HG03432 (cell line): ENCODE data around the gene HNRNPAB.

Source experiments
- ATAC-seq: cut with Tn5 transposase; IDR thresholded peaks from one replicate; pipeline ENCODE4 v1.9.1; 2021; ENCODE audit warnings: mild to moderate bottlenecking, moderate library complexity; ENCODE audit not compliant: unreplicated experiment

Gene HNRNPAB

DNA sequence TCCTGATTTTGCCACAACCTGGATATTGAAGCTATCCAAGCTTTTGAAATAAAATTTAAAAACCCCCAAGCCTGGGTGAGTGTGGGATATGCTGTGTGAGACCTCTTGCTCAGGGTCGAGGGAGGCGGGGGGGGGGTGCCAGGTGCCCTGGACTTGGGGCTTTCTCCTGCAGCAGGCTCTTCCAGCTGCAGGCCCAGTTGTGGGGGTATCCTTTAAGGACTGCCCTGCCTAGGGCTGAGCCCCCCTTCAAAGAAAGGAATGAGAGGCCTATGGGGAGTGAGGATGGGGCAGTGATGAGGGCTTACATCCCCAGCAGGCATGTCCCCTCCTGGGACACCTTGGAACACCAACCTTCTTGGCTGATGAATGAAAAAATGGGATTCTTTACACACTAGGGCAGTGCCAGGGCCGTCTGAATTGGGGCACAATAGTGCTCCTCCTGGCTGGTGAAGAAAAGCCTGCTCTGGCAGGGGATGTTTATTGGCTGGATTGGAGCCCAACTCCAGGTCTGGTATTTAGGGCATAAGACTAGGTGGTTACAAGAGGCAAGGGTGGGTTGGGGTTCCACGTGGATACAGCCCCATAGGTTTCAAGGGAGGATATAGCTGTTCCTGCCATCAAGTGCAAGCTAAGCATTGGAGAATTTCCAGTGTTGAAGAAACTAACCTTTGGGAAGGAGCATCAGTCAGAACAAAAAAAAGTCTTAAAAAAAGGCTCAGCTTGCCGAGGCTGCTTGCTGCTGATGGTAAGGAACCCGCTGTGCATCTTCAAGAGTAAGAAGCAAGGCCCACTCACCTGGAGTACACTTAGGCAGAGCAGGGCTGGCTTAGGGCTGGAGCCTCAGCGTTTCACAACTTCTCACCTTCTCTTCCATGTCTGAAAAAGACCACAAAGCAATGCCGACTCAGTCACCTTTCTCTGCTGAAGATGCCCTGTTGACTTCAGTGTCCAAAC is 7.0 kb downstream of the HNRNPAB start:
- ATAC-seq = no peak

DNA sequence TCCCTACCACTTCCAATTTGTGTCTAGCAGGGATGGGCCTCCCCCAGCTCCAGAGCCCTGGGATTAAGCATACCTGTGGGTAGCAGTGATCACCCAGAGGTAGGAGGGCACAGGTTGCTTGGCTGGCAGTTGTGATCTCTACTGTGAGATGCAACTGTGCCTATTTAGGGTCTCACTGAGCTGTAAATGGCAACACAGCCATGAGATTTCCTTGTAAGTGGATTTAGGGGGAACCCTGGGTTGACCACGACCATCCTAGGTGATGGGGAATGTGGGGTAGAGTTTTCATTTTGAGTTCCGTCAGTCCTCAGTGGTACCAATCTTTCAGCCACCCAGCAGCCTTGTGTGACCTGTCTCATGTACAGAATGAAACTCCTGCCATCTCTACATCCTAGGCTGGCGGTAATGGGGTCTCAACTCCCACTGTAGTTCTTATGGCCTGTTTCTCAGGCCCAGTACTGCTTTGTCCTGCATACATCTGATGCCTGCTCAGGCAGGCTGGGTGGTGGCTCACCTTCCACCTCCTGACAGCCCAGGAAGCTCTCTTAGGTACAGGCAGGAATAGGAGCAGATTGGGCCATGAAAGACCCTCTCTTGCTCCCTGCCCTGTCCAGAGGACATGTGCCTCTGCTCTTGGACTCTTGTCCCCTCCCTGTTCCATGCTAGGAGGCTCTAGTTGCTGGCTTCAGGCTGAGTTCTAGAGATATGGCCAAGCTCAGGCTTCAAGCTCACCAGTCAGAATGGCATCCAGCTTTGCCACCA is 8.1 kb downstream of the HNRNPAB start:
- ATAC-seq = no peak

DNA sequence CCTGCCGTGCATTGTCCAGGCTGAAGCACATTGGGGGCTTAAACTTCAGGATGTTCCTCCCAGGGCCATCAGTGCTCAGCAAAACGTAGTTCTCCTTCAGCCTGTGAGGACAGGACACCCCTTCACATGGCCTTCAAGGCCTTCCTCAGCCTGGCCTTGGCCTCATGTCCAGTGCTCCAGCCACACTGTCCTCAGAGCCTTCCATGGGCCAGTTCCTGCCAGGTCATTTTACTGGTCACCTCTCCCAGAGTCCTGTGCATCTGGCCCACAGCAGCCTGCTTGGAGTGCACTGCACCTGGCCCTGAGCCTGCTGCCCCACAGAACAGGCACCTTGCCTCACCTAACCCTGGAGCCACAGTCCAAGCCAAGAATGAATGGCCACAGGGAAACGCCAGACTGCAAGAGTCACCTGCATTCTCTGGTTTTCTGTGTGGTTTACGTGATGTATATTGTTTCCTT is 8.7 kb downstream of the HNRNPAB start:
- no peak for ATAC-seq

DNA sequence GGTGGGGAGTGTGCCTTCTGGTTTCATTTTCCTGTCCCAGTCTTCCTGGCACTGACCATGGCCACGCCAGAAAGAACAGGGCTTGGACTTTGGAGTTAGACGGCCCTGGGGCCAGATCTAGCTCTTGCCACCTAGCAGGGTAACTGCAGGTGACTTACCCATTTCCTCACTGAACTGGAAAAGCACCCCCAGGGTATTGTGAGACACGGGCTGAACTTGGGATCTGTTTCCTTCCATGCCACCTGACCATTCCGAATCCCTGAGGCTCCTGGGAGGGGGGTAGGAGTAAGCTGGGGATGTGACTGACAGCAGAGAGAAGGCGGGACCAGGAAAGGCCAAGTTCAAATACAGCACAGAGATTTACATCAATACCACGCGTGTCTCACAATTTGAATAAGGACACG is 9.4 kb downstream of the HNRNPAB start:
- ATAC-seq = no peak

DNA sequence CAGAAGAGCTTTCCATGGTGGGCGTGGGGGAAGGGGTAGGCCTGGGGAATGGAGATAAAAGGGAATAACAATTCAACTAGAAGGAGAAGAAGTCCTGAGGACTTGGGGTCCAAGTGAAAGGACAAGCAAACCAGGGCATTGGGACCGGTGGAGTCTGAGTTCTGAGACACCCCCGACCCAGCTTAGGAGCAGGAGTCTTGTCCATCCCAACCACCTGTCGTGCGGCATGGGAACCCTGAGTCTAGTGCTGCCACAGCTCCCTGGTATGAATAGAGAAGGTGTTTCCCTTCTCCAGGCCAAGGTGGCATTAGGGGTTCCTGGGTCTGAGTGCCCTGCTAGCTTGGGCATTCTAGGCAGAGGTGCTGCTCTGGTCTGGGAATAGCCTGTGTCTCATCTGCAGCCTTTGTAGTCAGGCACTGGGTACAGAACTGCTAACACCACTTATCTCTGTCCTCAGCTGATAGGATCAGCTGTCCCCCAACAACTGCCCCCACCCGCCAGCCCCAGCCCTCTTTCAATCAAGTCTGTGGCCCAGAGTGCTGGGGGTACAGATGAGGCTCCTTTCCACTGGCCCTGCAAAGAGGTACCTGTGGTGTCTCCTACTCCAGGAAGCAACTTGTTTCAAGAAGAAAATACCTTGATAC is 9.9 kb downstream of the HNRNPAB start:
- ATAC-seq = no peak

DNA sequence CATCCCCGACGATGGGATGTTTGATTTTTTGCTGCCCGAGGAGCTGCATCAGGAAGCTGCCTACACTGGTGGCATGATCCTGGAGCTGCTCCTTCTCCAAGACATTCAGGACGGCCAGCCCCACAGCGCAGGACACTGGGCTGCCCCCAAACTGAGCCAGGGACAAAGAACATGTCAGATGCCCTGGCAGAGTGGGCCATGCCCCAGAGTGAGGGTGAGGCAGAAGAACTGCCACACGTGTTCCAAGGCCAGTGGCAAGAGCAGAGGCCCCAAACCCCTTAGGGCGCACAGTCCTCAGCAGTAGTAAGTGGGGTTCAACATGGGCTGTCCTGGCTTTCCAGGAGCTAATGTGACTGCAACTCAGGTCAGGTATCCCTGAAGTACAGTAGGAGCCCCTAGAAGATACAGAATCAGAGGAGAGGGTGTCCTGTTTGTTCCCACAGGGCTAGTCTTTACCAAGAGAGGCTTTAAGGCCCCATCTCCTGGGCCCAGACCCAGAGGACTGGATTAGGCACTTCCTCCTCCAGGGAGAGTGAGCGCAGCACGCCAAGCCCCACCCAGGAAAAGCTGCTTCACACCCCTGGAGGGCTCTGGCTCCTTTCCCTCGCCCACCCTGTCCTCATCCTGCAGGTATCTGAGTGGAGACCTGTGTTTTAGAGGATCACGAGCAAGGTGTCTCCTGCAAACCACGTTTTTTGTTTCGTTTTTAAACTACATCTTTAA is 11.1 kb downstream of the HNRNPAB start:
- ATAC-seq = no peak

DNA sequence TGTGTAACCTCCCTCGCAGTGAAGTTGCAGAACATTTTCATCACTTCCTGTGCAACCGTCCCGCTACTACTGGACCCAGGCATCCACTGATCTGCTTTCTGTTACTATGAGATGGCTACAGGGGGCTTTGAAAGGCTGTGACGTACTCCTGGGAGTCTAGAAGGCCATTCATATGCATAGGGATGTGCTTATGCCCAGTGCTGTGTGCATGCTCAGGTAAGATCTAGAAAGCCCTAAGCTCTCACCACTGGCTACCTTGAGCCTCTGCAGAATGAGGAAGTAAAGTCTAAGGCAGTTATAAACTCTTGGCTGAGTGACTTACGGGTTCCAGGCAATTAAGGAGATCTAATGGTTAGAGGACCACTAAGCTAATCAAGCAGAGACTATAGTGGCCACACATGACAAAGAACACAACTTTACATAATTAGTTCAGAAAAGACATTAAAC is 11.8 kb downstream of the HNRNPAB start:
- ATAC-seq = no peak

DNA sequence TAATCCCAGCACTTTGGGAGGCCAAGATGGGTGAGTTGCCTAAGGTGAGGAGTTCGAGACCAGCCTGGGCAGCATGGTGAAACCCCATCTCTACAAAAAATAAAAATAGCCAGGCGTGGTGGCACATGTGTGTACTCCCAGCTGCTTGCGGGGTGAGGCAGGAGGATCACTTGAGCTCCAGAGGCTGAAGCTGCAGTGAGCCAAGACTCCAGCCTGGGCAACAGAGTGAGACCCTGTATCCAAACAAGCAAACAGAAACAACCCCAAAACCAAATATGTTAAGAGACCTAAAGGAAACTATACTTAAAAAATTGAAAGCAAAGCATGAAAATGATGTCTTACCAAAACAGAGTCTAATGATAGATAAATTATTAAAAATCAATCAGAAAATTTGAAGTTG is 12.4 kb downstream of the HNRNPAB start:
- ATAC-seq = no peak

DNA sequence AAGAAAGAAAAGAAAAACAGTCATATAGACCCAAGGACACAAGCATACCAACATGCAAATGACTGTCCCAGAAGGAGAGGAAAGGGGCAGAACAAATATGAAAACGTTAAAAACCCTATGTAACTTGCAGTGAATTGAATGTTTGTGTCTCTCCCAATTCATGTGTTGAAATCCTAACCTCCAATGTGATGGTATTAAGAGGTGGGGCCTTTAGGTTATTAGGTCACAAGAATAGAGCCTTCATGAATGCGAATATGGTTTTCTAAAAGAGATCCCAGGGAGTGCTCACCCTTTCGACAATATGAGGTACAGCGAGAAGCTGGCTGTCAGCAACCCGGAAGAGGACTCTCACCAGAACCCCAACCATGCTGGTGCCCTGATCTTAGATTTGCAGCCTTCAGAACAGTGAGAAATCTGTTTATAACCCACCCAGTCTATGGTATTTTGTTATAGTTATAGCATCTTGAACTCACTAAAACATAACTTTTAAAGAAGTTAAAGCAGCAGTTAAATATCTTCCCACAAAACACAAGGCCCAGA is 14.0 kb downstream of the HNRNPAB start:
- ATAC-seq = no peak

DNA sequence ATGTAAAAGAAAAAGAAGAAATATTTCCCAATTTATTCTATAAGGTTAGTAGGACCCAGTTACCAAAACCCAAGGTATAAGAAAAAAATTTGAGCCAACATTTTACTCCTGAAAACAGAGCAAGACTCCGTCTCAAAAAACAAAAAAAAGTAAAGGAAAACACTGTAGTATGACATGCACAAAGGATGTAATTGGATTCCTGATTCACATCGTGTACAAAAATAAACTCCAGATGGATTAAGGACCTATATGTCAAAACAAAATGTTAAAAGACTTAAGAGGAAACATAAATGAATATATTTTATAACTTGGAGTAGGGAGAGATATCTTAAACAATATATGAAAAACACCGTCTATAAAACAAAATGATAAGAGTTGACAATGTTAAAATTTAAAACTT is 14.5 kb downstream of the HNRNPAB start:
- no peak for ATAC-seq

DNA sequence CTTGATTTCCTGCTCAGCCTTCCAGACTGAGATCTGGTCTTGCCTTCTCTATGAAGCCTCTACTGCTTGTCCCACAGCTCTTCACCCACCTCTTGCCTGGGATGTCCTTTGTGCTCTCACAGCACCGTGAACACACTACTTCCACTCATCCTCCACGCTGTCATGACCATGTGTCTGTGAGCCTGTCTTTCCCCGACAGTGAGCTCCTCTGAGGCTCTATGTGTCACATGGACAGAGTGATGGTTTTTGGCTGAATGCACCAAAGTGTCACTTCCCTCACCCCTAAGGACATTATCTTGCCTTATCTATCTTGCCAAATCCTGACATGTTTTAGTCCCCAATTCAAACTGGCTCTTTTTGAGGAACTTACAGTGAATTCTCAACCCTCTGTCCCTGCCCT is 16.9 kb downstream of the HNRNPAB start:
- no peak for ATAC-seq

DNA sequence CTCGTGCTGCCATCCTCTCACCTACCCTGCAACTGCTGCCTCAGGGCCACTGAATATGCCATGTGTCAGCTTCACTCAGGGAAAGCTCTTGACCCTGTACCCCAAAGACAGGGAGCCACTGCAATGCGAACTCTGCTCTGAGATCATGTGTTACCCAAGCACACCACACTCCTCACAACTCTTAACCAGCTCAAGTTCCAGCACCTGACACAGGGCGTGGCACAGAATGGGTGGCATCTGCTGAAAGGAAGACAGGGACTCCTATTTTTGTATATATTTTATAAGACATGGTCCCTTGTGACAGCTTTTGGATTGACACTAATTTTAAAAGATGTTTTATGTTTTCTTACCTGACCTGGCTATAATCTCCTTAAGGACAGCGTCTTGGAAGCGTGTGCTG is 17.5 kb downstream of the HNRNPAB start:
- ATAC-seq = no peak

DNA sequence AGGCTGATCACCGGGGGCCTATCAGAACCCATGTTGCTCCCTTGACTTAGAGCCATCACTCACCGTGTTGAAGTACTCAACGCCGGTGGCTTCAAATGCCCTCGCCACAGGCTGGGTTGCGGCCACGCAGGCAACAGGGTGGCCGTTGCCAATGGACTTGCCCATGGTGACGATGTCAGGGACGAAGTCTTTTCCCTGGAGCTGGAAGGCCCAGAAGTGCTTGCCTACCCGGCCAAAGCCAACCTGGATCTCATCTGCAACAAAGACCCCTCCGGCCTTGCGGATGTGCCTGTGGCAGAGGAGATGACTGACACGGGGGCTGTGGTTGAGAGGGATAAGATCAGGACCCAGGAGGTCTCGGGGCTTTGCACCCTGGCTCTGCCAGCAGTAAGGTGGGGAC is 18.0 kb downstream of the HNRNPAB start:
- ATAC-seq = no peak

DNA sequence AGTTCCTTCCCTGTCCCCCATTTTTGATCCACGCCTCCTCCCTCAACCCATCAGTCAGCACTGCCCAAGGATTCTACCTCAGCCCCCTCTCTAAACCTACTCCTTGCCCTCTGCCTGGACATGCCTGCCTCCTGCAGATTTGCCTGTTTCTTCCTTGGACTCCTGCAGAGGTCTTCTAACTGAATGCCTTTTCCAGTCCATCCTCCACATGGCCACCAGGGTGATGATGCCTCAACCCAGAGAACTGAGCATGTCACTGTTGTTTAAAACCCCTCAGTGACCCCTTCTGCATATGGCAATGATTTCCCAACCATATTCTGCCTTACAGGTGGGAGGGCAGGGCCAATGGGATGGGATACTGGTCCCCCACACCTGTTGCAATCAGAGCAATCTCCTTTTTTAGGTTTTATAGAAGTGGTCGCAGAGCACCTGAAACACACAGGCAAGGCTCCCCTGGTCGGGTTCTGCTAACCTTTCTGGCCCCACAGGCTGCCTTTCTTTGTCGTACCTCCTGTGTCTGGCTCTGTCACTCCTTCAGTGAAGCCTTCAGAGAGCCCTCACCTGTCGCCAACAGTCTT is 19.0 kb downstream of the HNRNPAB start:
- ATAC-seq = no peak

DNA sequence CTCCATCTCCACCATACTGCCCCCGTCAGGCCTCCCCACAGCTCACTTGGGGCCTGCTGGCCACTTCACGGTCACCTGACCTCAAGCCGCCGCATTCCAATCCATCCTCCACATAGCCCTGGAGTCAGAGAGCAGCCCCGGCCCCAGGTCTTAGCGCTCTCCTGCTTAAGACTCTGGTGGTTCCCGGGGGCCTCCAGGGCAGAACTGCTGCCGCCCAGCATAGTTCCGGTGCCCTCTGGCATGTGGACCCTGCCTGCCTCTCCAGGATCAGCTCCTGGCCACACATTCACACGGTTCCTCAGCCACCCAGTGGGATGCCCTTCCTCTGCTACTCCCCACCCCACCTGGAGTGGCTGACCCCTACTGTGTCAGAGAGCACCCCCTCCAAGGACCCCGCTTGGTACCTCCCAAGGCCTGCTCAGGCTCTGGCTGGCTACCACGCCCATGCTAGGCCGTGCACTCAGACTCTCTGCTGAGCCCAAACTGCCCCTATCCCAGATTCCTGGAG is 19.5 kb downstream of the HNRNPAB start:
- no peak for ATAC-seq

DNA sequence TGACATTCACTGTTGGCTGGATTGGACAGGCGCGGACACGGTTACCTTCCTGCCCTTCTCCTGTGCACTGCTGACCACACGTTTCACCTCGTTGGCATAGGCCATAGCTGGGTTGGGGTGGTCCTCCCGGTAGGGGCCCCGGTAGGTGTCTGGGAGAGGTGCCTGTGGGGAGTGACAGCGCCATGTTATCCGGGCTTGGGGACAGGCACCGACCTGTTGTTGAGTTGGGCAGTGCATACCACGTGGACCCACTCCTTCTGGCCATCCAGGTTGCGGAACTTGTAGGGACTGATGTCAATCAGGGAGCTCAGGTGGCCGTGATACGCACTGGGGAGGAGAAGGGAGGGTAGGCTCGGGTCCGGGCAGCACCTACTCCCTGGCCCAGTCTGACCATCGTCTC is 20.1 kb downstream of the HNRNPAB start:
- ATAC-seq = no peak

DNA sequence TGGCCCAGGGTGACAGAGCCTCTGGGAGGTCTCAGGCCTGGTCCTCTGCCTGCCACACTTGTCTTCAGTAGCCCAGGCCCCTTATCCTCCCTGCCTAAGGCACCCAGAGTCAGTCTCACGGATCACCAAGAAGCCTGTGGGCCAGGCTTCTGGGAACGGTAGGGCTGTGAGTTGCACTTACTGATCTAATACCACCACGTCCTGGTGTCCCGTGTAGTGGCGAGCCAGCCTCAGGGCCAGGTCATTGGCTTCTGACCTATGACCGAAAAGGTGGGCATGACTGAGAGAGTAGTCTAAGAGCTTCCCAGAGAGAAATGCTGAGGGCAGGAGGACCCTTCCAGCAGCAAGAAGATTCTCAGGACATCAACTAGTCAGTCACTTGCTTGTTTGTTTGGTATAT is 20.8 kb downstream of the HNRNPAB start:
- ATAC-seq = no peak

DNA sequence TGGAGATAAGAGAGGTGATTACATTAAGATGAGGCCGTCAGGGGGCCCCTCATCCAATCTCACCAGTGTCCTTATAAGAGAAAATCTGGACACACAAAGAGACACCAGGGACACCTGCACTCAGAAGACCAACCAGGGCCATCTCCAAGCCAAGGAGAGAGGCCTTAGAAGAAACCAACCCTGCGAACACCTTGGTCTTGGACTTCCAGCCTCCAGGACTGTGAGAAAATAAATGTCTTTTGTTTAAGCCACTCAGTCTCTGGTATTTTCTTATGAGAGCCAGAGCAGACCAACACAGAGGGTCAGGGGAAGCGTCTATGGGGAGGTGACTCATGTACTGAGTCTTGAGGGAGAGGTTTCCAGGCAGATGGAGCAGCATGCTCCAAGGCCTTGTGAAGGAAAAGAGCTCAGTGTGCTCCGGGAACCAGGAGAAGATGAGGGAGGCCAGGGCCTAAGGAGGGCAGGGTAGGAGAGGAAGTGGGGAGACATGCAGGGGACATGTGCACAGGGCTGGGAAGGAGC is 22.9 kb downstream of the HNRNPAB start:
- no peak for ATAC-seq

DNA sequence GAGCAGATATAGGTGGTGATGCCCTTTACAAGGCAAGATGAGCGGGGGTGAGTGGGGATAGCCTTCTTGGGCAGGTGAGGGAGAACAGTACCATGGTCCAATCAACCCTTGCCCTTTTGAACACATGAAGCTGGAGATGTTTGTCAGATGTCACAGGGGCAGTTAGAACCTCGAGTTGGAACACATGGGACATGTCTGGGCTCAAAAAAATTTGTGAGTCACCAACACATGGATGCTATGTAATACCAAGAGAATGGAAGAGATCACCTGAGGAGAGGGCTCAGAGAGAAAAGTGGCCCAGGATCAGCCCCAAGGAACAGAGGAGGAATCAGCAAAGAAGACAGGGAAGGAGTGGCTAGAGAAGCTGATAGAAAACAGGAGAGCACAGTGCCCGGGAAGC is 23.6 kb downstream of the HNRNPAB start:
- ATAC-seq = no peak

DNA sequence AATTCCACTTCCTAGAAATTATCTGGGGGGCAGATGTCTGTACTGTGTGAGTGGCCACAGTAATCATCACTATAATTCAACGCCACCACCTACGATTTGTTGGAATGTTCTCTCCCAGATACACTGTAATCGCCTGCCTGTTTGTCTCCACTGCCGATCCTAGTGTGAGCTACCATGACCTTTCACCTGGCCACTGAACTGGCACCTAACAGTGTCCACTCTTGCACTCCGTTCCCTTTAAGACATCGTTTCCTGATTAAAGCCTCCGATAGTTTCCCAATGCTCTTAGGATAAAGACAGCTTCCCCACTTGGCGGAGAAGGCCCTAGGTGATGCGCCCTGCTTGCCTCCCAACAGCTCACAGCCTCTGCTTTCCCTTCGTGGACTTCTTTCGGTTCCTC is 24.3 kb downstream of the HNRNPAB start:
- ATAC-seq = no peak
